HG03571 (cell line): Measurements from ENCODE around the gene ZNF747.

Experiments used
- ATAC-seq: cut with Tn5 transposase; IDR thresholded peaks from one replicate; pipeline ENCODE4 v1.9.1; 2021; ENCODE audit not compliant: unreplicated experiment

ZNF747 gene

GRCh38 chr16:30534368-30535105 is at the start of gene ZNF747:
Gene ZNF747, minus strand, starts transcription at chr16:30534858. Its CDS starts 179 bp downstream, at chr16:30534679.
- peak; percentile 54 for ATAC-seq

GRCh38 chr16:30582611-30583340 is 48.1 kb upstream of the ZNF747 start:
- no peak for ATAC-seq

GRCh38 chr16:30581457-30581856 is 46.8 kb upstream of the ZNF747 start:
- no peak for ATAC-seq

GRCh38 chr16:30574678-30575077 is 40.0 kb upstream of the ZNF747 start:
- ATAC-seq: no peak

GRCh38 chr16:30571445-30572322 is 37.0 kb upstream of the ZNF747 start, which contains the start of gene ZNF688:
Gene ZNF688, minus strand, starts transcription at chr16:30571714. Its CDS starts 85 bp downstream, at chr16:30571629.
- ATAC-seq: peak; percentile 64

- ATAC-seq: no peak
Observed at GRCh38 chr16:30570636-30571444, 36.2 kb upstream of the ZNF747 start.

GRCh38 chr16:30569746-30570635 is 35.3 kb upstream of the ZNF747 start:
- no peak for ATAC-seq

GRCh38 chr16:30569281-30569680 is 34.6 kb upstream of the ZNF747 start:
- no peak for ATAC-seq

- peak; percentile 38 for ATAC-seq
Observed at GRCh38 chr16:30567991-30568638, 33.5 kb upstream of the ZNF747 start.

GRCh38 chr16:30567160-30567990 is 32.7 kb upstream of the ZNF747 start:
- no peak for ATAC-seq

- no peak for ATAC-seq
Observed at GRCh38 chr16:30566531-30566930, 31.9 kb upstream of the ZNF747 start.

GRCh38 chr16:30565984-30566383 is 31.3 kb upstream of the ZNF747 start:
- ATAC-seq: no peak

GRCh38 chr16:30565526-30565925 is 30.9 kb upstream of the ZNF747 start:
- ATAC-seq: no peak

GRCh38 chr16:30562021-30562420 is 27.4 kb upstream of the ZNF747 start:
- ATAC-seq: no peak

GRCh38 chr16:30561089-30561816 is 26.6 kb upstream of the ZNF747 start:
- no peak for ATAC-seq

- ATAC-seq: no peak
Observed at GRCh38 chr16:30559690-30560089, 25.0 kb upstream of the ZNF747 start.

GRCh38 chr16:30558789-30559377 is 24.2 kb upstream of the ZNF747 start:
- ATAC-seq: no peak
